ENCODE results near the gene CHD9.

CHD9 gene

DNA sequence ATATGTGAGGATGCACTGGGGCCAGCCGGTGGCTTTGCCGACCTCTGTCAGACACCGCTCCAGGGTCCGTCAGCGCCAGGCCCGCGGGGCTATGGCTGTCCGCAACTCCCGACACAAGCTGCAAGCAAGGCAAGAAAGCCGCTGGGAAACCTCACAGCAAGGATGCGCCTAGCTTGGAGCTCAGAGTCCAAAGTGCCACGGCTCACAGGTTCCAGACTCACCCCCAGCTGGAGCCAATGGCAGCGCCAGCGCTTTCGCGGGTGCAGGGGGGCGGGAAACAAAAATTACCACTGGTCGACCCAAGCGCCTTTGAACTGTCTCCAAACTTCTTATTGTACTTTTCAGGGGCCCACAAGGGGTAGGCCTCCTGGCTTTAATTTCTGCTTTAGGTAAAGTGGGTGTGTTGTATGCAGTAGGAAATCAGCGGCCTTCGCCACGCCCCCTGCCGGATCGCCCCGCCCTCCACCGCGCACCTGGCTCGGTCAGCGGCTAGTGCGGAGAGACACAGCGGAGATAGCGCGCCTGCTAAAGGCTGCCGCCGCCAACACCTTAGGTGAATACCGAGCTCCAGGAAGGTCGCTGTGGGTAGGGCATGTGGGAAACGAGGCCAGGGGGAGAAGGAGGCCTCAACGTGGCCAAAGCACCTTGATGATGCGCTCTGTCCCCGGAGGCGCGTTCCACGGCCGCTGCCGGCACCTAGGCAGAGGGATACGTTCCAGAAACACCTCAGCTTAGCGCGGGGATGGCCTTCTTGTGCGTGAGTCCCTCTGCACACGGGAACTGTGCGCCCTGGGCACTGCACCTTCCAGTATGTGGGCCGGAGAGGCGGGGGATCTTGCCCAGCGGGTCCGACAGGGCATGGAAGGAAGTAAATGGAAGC is 318.4 kb downstream of the CHD9 start:
- DNase-seq (ENCODE audit: low read depth), result peak; percentile 73

DNA sequence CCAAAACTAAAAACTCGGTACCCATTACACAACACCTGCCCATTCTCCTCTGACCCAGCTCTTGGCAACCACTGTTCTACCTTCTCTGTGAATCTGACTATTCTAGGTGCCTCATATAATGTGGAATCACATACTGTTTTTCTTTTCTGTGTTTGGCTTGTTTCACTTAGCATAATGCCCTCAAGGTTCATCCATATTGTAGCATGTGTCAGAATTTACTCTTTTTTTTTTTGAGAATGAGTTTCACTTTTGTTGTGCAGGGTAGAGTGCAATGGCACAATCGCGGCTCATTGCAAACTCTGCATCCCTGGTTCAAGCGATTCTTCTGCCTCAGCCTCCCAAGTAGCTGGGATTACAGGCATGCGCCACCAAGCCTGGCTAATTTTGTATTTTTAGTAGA is 320.0 kb downstream of the CHD9 start:
- no peak for DNase-seq (ENCODE audit: low read depth)

DNA sequence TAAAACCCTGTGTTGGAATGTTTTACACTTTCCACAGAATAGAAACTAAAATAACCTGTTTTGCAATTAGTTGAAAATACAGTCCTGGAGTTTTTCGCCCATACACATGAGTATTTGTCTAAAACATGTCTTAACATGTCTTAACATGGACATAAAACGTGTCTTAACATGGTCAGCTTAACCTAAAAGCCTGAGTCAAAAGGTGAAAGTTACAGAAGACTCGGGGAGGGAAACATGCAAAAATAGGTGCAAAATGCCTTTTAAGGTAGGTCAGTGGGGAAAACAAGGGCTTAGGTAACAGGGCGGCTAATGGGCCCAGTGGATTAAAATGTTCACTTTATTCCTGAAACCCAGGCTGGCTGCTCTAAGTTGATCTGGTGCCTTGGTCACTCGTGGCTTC is 323.3 kb downstream of the CHD9 start:
- DNase-seq (ENCODE audit: low read depth), result no peak

Measured in T follicular helper cell (primary cell).